K562 (cell line): Measurements from ENCODE around the gene CHCHD6. TPM values are rescaled to one million over a fixed set of nuclear protein-coding genes. Genes with fewer than 3 reads are reported as not detected.

Experiments
- ATAC-seq: fragments of 200-7000 bp; cut with Tn5 transposase; 3 replicates; pipeline ENCODE4 v1.9.1; 2020; ENCODE audit warnings: moderate library complexity
- BruUV-seq: library from RNA; stranded (reverse); fragments of 400-500 nt; replicated peaks from 2 replicates; lab custom pipeline; 2021; lab: Mats Ljungman, UMichigan
- CTCF ChIA-PET: fragments of 300-600 bp; formaldehyde crosslinking; extraction: SDS; loops from one replicate; lab custom pipeline; 2021; ENCODE audit warnings: low intra/inter-chr PET ratio; lab: Yijun Ruan, JAX
- POLR2A ChIA-PET: fragments of 300-600, 350-650 bp; sonication (Branson Sonifier 250); formaldehyde crosslinking; extraction: SDS; loops from one replicate; lab custom pipeline; 2021; ENCODE audit warnings: antibody characterized with exemption, inconsistent platforms; lab: Yijun Ruan, JAX
- DNase-seq, 4 experiments: peaks; one replicate each; pipeline versions ENCODE4 v3.0.0 to v3.0.0-alpha.2; 2011 to 2018; ENCODE audit warnings: low spot score in 3 of 4, mixed read lengths in 3 of 4; ENCODE audit errors: extremely low read depth in 1 of 4
- FAIRE-seq: peaks from 2 replicates; lab custom pipeline; 2011; peaks lifted over from hg19 to GRCh38; lab: Jason Lieb, UNC
- H2AFZ ChIP-seq: 2 replicates; pipeline ENCODE4 v1.6.0; 2011; ENCODE audit warnings: low read depth, low read length, control low read depth, inconsistent platforms
- H3K27ac ChIP-seq: fragments of 200-600 bp; 3 replicates; pipeline ENCODE4 v1.8.0; 2011; ENCODE audit warnings: low read depth, mild to moderate bottlenecking, control low read depth, inconsistent platforms, low read length, moderate library complexity, mixed read lengths; ENCODE audit errors: extremely low read depth
- H3K27me3 ChIP-seq, 2 experiments: fragments of 300-600 bp in 1 of 2; 2 replicates in 1 of 2; 3 replicates in 1 of 2; pipeline versions ENCODE4 v1.6.0 to v1.8.0; 2011; ENCODE audit warnings: inconsistent platforms in 2 of 2, low read length in 2 of 2, mild to moderate bottlenecking in 1 of 2, mixed read lengths in 1 of 2, moderate library complexity in 1 of 2; ENCODE audit not compliant: control insufficient read depth in 2 of 2, insufficient read depth in 2 of 2
- H3K36me3 ChIP-seq: fragments of 300-600 bp; 3 replicates; pipeline ENCODE4 v1.8.0; 2011; ENCODE audit warnings: mild to moderate bottlenecking, low read length, inconsistent platforms; ENCODE audit not compliant: control insufficient read depth, insufficient read depth
- H3K4me1 ChIP-seq, 2 experiments: fragments of 200-600 bp in 1 of 2; replicated peaks in 1 of 2; 2 replicates in 1 of 2; 3 replicates in 1 of 2; pipeline versions ENCODE4 v1.5.1 to v1.8.0; 2011; ENCODE audit warnings: inconsistent platforms in 2 of 2, low read length in 2 of 2, mild to moderate bottlenecking in 1 of 2, mixed read lengths in 1 of 2, moderate library complexity in 1 of 2; ENCODE audit not compliant: control insufficient read depth in 2 of 2, insufficient read depth in 2 of 2
- H3K4me2 ChIP-seq: 2 replicates; pipeline ENCODE4 v1.6.1; 2011; ENCODE audit warnings: low read length, control low read depth, inconsistent platforms, mixed read lengths; ENCODE audit not compliant: insufficient read depth
- H3K4me3 ChIP-seq: fragments of 200-600 bp; sonication (generic), shearing (Covaris generic); 2 replicates; pipeline ENCODE4 v1.5.1; 2016; ENCODE audit warnings: control low read depth, inconsistent platforms
- H3K79me2 ChIP-seq: fragments of 200-600 bp; 3 replicates; pipeline ENCODE4 v1.8.0; 2011; ENCODE audit warnings: low read length, inconsistent platforms; ENCODE audit not compliant: control insufficient read depth, insufficient read depth
- H3K9ac ChIP-seq, 2 experiments: 2 replicates each; pipeline versions ENCODE4 v1.6.0 to v1.6.1; 2011; ENCODE audit warnings: low read depth in 2 of 2, low read length in 2 of 2, control low read depth in 1 of 2, inconsistent platforms in 1 of 2, mild to moderate bottlenecking in 1 of 2, mixed read lengths in 1 of 2; ENCODE audit not compliant: insufficient read depth in 1 of 2
- H3K9me1 ChIP-seq: one replicate; pipeline ENCODE4 v1.6.0; 2011; ENCODE audit warnings: inconsistent platforms, mild to moderate bottlenecking, low read length, moderate library complexity; ENCODE audit not compliant: control insufficient read depth, insufficient read depth
- H3K9me3 ChIP-seq: replicated peaks from 2 replicates; pipeline ENCODE4 v1.5.1; 2011; ENCODE audit warnings: low read depth, low read length, inconsistent platforms; ENCODE audit not compliant: control insufficient read depth, insufficient read depth
- H4K20me1 ChIP-seq: replicated peaks from 2 replicates; pipeline ENCODE4 v1.6.1; 2011; ENCODE audit warnings: low read length, inconsistent platforms, mixed read lengths; ENCODE audit not compliant: control insufficient read depth, insufficient read depth
- ARID3B ChIP-seq: fragments of 250-450 bp; sonication (Bioruptor Pico); IDR thresholded peaks from 2 replicates; pipeline ENCODE4 v1.4.0; 2020; ENCODE audit warnings: borderline replicate concordance
- CSDE1 ChIP-seq, 2 experiments: fragments of 450-650 bp; IDR thresholded peaks; 2 replicates each; pipeline ENCODE4 v1.6.1; 2016; ENCODE audit warnings: mild to moderate bottlenecking in 1 of 2
- RHOXF2B ChIP-seq: fragments of 250-450 bp; sonication (Bioruptor Pico); conservative IDR thresholded peaks from 2 replicates; pipeline ENCODE4 v1.5.1; 2021
- RNF219 ChIP-seq: fragments of 250-450 bp; sonication (Bioruptor Pico); IDR thresholded peaks from 2 replicates; pipeline ENCODE4 v1.5.0; 2022; ENCODE audit warnings: mild to moderate bottlenecking
- SRSF3 ChIP-seq: fragments of 200-400 bp; formaldehyde crosslinking; IDR thresholded peaks from 2 replicates; pipeline ENCODE4 v1.6.1; 2016; ENCODE audit warnings: mild to moderate bottlenecking, low read length, moderate library complexity; ENCODE audit not compliant: insufficient read depth
- STAT6 ChIP-seq: sonication (generic); formaldehyde crosslinking; IDR thresholded peaks from 2 replicates; pipeline ENCODE4 v1.8.1; 2023; ENCODE audit warnings: mild to moderate bottlenecking, missing genetic modification reagents
- ZBTB5 ChIP-seq: fragments of 450-650 bp; IDR thresholded peaks from 2 replicates; pipeline ENCODE4 v1.6.1; 2017; ENCODE audit warnings: antibody characterized with exemption
- ZNF23 ChIP-seq: fragments of 250-450 bp; sonication (Bioruptor Pico); IDR thresholded peaks from 2 replicates; pipeline ENCODE4 v1.4.0; 2020; ENCODE audit warnings: mild to moderate bottlenecking
- ZNF316 ChIP-seq: fragments of 450-650 bp; IDR thresholded peaks from 2 replicates; pipeline ENCODE4 v1.6.1; 2016
- ZNF79 ChIP-seq: fragments of 250-450 bp; sonication (Bioruptor Pico); IDR thresholded peaks from 2 replicates; pipeline ENCODE4 v1.4.0; 2020; ENCODE audit warnings: low read depth, mild to moderate bottlenecking, moderate library complexity
- WGBS: fragments of 100-300 bp; shearing (Covaris generic); methylation state at CpG from one replicate; pipeline ENCODE4 v1.1.6; 2016; ENCODE audit warnings: low coverage, mixed read lengths; ENCODE audit not compliant: insufficient coverage; ENCODE audit errors: missing lambda C conversion rate; 5-methylcytosine and 5-hydroxymethylcytosine counted together
- in situ Hi-C: fragments of 300-500 bp; cut with MboI; formaldehyde crosslinking; loops from 4 replicates; pipeline ENCODE4 v1.15.0; 2018; ENCODE audit warnings: inconsistent platforms, mixed read lengths
- intact Hi-C: fragments of 100-400 bp; cut with micrococcal nuclease; formaldehyde crosslinking; loops from 2 replicates; pipeline ENCODE4 v1.14.2; 2022
- polyA plus RNA-seq, 8 experiments: library from polyadenylated mRNA; depleted of rRNA in 4 of 8; stranded (reverse) in 5 of 8; unstranded in 3 of 8; fragments of >200 nt; fragmentation: Nextera tagmentation in 2 of 8; fragmentation: Illumina TruSeq in 1 of 8; extraction: Ambion mirVana in 2 of 8; extraction: Trizol in 1 of 8; gene quantifications; 2 replicates each; pipeline versions ENCODE4 v1.2.1 to v1.2.3, GENCODE V29; 2011 to 2014; ENCODE audit warnings: inconsistent platforms in 1 of 8, missing spikeins in 1 of 8
- total RNA-seq, 7 experiments: library from RNA; depleted of rRNA in 6 of 7; stranded (reverse); fragments of >200 nt in 6 of 7; fragmentation: Illumina TruSeq in 2 of 7; extraction: Trizol in 2 of 7; gene quantifications; 2 replicates each; pipeline versions ENCODE4 v1.2.1 to v1.2.3, GENCODE V29; 2011 to 2021; ENCODE audit warnings: low replicate concordance in 1 of 7

The CHCHD6 gene
- total and polyA plus RNA-seq, 9 of the 15 experiments (the other 6 are each of a cell fraction or from before 2014, with no cell fraction given), result 4.6 to 18.6 (median 10.9) TPM

GRCh38 chr3:126945891-126946290 is 241.9 kb downstream of the CHCHD6 start:
- Histone ChIP-seq H3K27ac (no peak overlapping the region), H3K9me1 (peaks cover 4% of the 10 kb centered on the region), H3K79me2 (no peaks in the 10 kb centered on the region), H3K4me1 (peaks cover 5 to 10% of the 10 kb centered on the region in 2 experiments; a peak in 4 of 5 replicates), H3K4me3 (no peak overlapping the region), H3K9ac (peak overlapping the region in 1 of 2 experiments; percentile 26; a peak in 1 of 4 replicates), H4K20me1 (no peaks in the 10 kb centered on the region), H2AFZ (no peak overlapping the region), H3K27me3 (no peaks in the 10 kb centered on the region), H3K4me2 (no peak overlapping the region), H3K9me3 (no peaks in the 10 kb centered on the region), H3K36me3 (no peaks in the 10 kb centered on the region)
- ChIA-PET CTCF (no interaction called here), POLR2A (no interaction called here)
- intact Hi-C loops, result no loop called here
- FAIRE-seq (no peak), DNase-seq (no peak), ATAC-seq (no peak)
- BruUV-seq, result no TSS peak
- TF ChIP-seq ZNF316, result no peak
- TF ChIP-seq CSDE1 (IDR thresholded peaks at IDR 0.05), result no peak
- no peak for TF ChIP-seq STAT6 (CRISPR knock-in tag)
- no peak for TF ChIP-seq ZBTB5
- TF ChIP-seq SRSF3, result no peak
- no peak for TF ChIP-seq RHOXF2B
- no peak for TF ChIP-seq ZNF79 (CRISPR knock-in tag)
- TF ChIP-seq ARID3B, result no peak
- TF ChIP-seq RNF219, result no peak
- no peak for TF ChIP-seq ZNF23 (CRISPR knock-in tag)
- in situ Hi-C loops, result no loop called here
- WGBS, result no CpG with 5 or more reads among the region's 9 CpGs
